ENCODE data around the gene BCR.

- TF ChIP-seq, protein P1, sequence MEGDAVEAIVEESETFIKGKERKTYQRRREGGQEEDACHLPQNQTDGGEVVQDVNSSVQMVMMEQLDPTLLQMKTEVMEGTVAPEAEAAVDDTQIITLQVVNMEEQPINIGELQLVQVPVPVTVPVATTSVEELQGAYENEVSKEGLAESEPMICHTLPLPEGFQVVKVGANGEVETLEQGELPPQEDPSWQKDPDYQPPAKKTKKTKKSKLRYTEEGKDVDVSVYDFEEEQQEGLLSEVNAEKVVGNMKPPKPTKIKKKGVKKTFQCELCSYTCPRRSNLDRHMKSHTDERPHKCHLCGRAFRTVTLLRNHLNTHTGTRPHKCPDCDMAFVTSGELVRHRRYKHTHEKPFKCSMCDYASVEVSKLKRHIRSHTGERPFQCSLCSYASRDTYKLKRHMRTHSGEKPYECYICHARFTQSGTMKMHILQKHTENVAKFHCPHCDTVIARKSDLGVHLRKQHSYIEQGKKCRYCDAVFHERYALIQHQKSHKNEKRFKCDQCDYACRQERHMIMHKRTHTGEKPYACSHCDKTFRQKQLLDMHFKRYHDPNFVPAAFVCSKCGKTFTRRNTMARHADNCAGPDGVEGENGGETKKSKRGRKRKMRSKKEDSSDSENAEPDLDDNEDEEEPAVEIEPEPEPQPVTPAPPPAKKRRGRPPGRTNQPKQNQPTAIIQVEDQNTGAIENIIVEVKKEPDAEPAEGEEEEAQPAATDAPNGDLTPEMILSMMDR (conservative IDR thresholded peaks at IDR 0.05; ENCODE audit: low read depth, low read length) = no peak
- no peak for TF ChIP-seq BHLHE40 (IDR thresholded peaks at IDR 0.05; ENCODE audit: low read depth, low read length)
- TF ChIP-seq MAFK (IDR thresholded peaks at IDR 0.05; ENCODE audit: low read depth, low read length) = no peak
- no peak for TF ChIP-seq RCOR1 (IDR thresholded peaks at IDR 0.05; ENCODE audit: insufficient replicate concordance, low read length)
These were observed 13.3 kb upstream of the BCR start for GRCh38 chr22:23166841-23167616.

All from IMR-90 (cell line).